HG03045 (cell line): ENCODE results near the gene PRSS50.

Source experiments
- ATAC-seq: cut with Tn5 transposase; IDR thresholded peaks from one replicate; pipeline ENCODE4 v1.9.1; 2021; ENCODE audit warnings: mild to moderate bottlenecking, moderate library complexity; ENCODE audit not compliant: unreplicated experiment

PRSS50 gene

GRCh38 chr3:46693038-46693891 is 24.4 kb downstream of the PRSS50 start, which contains the start of gene ALS2CL:
Gene ALS2CL, minus strand, starts transcription at chr3:46693679. Its CDS starts 4,239 bp downstream, at chr3:46689440.
- ATAC-seq = no peak

- ATAC-seq = no peak
Observed at GRCh38 chr3:46692566-46692990, 25.1 kb downstream of the PRSS50 start.

GRCh38 chr3:46690798-46691197 is 26.9 kb downstream of the PRSS50 start:
- no peak for ATAC-seq

GRCh38 chr3:46685446-46685845 is 32.2 kb downstream of the PRSS50 start:
- no peak for ATAC-seq

- no peak for ATAC-seq
Observed at GRCh38 chr3:46684891-46685290, 32.8 kb downstream of the PRSS50 start.

GRCh38 chr3:46682974-46683373 is 34.7 kb downstream of the PRSS50 start:
- no peak for ATAC-seq

GRCh38 chr3:46681856-46682540 is 35.7 kb downstream of the PRSS50 start:
- no peak for ATAC-seq

- no peak for ATAC-seq
Observed at GRCh38 chr3:46681387-46681786, 36.3 kb downstream of the PRSS50 start.

- no peak for ATAC-seq
Observed at GRCh38 chr3:46680298-46680826, 37.3 kb downstream of the PRSS50 start.

- ATAC-seq = no peak
Observed at GRCh38 chr3:46679681-46680080, 38.0 kb downstream of the PRSS50 start.

- ATAC-seq = no peak
Observed at GRCh38 chr3:46678280-46678679, 39.4 kb downstream of the PRSS50 start.

GRCh38 chr3:46677411-46677726 is 40.3 kb downstream of the PRSS50 start:
- ATAC-seq = no peak

GRCh38 chr3:46676601-46677410 is 40.9 kb downstream of the PRSS50 start:
- no peak for ATAC-seq

GRCh38 chr3:46675843-46676567 is 41.7 kb downstream of the PRSS50 start:
- ATAC-seq = no peak

- ATAC-seq = no peak
Observed at GRCh38 chr3:46675426-46675825, 42.2 kb downstream of the PRSS50 start.

- ATAC-seq = no peak
Observed at GRCh38 chr3:46674031-46674845, 43.4 kb downstream of the PRSS50 start.

GRCh38 chr3:46673151-46674030 is 44.3 kb downstream of the PRSS50 start:
- ATAC-seq = no peak

GRCh38 chr3:46672349-46672695 is 45.3 kb downstream of the PRSS50 start:
- no peak for ATAC-seq
